NCI-H187 treated with DMSO at 0.1 percent for 48 hours (cell line): Measurements from ENCODE around the gene STRIT1.
"Not testable (repeated sequence)": the region's sequence is repeated elsewhere in the genome, so short reads cannot be mapped to it uniquely, and the experiment has no call there.

Experiments
- DNase-seq: peaks from one replicate; lab custom pipeline; 2025; lab: John Stamatoyannopoulos, UW

STRIT1 gene

GRCh38 chr3:155270485-155271342 lies 22.8 kb downstream of the STRIT1 start:
- DNase-seq, result no peak

DNA sequence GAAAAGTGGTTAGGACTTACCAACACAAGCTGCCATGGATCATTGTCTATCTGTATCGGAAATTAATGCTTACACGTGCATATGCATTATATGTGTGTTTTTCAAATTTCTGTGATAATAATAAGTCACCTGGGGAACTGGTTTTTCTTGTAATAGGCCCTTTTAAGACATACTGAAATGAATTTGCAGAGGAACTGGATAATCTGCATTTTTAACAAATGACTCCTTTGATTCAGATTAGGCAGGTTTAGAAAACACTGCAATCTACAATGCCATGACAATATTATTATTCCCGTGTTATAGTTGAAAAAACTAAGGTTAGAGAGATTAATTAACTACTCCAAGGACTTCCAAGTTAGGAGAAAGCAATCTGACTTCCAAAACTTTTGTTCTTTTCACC lies 23.4 kb downstream of the STRIT1 start:
- no peak for DNase-seq

DNA sequence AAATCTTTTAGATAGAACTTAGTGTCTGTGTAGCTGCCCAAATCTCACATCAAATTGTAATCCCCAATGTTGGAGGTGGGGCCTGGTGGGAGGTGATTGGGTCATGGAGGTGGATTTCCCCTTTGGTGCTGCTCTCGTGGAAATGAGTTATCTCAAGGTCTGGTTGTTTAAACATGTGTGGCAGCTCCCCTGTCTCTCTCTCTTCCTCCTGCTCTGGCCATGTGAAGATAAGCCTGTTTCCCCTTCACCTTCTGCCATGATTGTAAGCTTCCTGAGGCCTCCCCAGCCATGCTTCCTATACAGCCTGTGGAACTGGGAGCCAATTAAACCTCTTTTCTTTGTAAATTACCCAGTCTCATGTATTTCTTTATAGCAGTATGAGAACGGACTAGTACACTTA lies 30.6 kb downstream of the STRIT1 start:
- not testable (repeated sequence) for DNase-seq

DNA sequence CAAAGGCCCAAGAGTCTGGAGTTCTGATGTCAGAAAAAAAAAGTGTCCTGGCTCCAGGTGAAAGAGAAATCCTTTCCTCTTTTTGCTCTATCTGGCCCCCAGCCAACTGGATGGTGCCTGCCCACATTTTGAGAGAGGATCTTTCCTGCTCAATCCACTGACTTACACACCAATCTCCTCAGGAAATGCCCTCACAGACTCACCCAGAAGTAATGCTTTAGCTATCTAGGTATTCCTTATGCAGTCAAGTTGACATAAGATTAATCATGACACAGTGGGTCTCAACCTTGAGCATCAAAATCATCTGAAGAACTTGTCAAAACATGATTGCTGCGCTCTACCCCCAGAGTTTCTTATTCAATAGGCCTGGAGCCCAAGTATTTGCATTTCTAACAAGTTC lies 31.2 kb downstream of the STRIT1 start:
- DNase-seq, result no peak

- DNase-seq, result no peak
Observed at GRCh38 chr3:155254445-155254844, 39.0 kb downstream of the STRIT1 start.

- no peak for DNase-seq
Observed at GRCh38 chr3:155252535-155252934, 40.9 kb downstream of the STRIT1 start.

DNA sequence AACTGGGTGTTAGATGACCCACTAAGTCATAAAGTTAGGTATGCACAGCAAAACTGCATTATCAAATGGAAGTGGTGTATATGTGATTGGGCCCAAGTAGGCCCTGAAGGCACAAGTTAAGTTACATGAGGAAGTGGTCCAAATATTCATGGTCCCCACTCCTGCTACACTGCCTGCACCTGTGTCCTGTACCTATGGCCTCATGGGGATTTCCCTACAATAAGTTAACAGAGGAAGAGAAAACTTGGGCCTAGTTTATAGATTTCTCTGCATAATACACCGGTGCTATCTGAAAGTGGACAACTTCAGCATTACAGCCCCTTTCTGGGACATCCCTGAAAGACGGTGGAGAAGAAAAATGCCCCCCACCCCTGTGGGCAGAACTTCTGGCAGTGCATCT lies 41.5 kb downstream of the STRIT1 start:
- no peak for DNase-seq

DNA sequence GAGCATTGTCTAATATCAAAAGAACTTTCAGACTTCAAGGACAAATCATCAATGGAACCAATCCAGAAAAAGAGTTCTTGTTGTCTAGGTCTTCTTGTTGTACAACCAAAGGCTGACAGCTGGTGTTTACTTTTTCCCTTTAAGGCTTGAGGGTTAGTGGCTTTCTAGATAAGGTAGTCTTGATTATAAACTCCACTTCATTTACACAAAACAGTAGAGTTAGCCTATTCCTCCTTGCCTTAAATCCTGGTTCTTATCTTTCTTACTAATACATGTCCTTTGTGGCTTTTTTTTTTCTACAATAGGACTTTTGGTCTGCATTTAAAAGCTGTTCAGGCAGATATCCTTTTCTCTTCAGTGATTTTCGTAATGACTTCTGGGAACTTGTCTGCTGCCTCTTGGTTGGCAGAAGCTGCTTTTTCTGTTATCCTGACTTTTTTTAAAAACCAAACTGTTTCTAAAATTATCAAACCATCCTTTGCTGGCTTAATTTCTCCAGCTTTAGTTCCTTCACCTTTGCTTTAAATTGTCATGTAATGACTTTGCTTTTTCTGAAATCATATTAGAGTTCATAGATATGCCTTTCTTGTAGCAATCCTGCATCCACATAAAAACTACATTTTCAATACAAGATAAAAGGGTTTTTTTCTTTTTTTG lies 44.8 kb downstream of the STRIT1 start:
- DNase-seq, result no peak

GRCh38 chr3:155244699-155245098 lies 48.8 kb downstream of the STRIT1 start:
- no peak for DNase-seq

GRCh38 chr3:155244216-155244615 lies 49.3 kb downstream of the STRIT1 start:
- no peak for DNase-seq

GRCh38 chr3:155243512-155243921 lies 50.0 kb downstream of the STRIT1 start:
- DNase-seq, result no peak

- DNase-seq, result no peak
Observed at GRCh38 chr3:155242342-155242741, 51.1 kb downstream of the STRIT1 start.

DNA sequence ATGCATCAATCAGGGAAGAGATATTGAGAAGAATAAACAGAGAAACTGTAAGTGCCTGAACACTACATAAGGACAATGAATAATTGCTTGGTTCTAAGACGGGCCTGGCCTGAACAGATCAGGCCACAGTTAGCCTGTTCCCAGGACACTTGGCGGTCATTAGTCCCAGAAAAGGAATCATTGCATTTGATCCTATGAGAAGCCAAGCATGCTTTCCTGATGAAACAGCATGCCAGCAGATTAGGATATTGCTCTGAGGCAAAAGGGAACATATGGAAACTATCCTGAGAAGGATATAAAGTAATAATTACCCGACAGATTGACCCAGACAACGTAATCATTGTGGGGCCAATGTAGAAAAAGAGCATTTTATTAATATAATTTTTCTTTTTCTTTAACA lies 51.9 kb downstream of the STRIT1 start:
- no peak for DNase-seq
